Stimulated activated CD4-positive, alpha-beta T cell treated with anti-CD3 and anti-CD28 coated beads, Interleukin-12 subunit alpha, Interleukin-12 subunit beta, amount 100 ng/mL, for 48 hours (primary cell): ENCODE data around the gene NIP7.

Source experiments
- DNase-seq, 3 donors: peaks; one replicate each; pipeline ENCODE4 v3.0.0-alpha.2; 2020; ENCODE audit warnings: low read depth in 2 of 3, low spot score in 1 of 3

NIP7 gene

GRCh38 chr16:69384974-69385373 lies 45.4 kb downstream of the NIP7 start:
- no peak for DNase-seq

GRCh38 chr16:69386596-69386995 lies 47.0 kb downstream of the NIP7 start:
- DNase-seq, result no peak
